NCI-H187 (cell line): ENCODE data around the gene PRPF4.
"Not testable (repeated sequence)": the region's sequence is repeated elsewhere in the genome, so short reads cannot be mapped to it uniquely, and the experiment has no call there.

ENCODE experiments used
- DNase-seq, 2 experiments: peaks; one replicate each; lab custom pipeline; 2025; lab: John Stamatoyannopoulos, UW

The PRPF4 gene

DNA sequence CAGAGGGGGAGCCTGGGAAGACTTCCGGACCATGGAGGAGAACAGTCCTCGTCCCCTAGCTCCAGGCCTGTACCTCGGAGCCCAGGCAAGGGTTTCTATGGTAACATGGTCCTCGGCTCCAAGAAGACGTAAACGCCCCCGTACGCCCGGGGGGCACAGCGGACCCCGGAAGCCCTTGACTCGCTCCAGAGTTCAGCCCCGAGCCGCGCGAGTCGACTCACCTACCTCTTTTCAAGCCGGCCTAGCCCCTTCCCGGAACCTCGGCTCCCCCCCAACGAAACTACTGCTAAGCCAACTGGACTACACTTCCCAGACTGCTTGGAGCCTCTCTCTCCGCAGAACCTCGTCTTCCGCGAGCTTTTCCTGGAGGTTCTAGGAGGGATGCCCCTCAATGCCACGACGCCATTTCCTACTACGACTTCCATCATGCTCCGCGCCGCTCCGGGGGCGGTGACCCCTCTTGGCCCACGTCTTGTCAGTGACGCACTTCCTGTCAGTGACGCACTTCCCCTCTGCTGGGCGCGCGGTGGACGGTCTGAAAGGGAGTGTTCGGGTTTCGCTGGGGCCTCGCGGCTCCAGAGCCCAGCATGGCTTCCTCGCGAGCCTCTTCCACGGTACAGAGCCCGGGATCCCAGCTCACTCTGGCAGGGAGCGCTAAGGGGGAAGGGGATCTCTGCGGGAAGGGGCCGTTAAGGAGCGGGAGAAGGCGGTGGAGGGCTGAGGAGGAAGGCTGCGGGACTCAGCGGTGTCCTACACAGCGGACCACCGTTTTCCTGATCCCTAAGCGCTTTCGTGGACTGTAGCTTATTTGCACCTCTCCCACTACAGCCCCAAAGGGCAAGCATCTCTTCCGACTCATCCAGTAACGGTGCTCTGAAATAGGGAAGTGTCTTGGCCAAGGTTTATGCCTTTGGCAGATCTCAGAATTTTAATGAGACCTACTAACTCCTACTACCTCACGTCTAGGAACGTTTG, at the start of gene PRPF4, which contains the start of gene CDC26:
Gene PRPF4 (plus strand): TSS at position 502 of the 975 bp plus-strand sequence. CDS start 86 bp downstream, at position 588.
Gene CDC26 (minus strand): TSS at position 416 of the 975 bp plus-strand sequence. CDS start 3,065 bp downstream, outside the sequence.
- peak; percentile 74 to 82 for DNase-seq

GRCh38 chr9:113227436-113227835, 48.0 kb upstream of the PRPF4 start:
- no peak for DNase-seq

GRCh38 chr9:113228130-113228665, 47.3 kb upstream of the PRPF4 start:
- no peak for DNase-seq

DNA sequence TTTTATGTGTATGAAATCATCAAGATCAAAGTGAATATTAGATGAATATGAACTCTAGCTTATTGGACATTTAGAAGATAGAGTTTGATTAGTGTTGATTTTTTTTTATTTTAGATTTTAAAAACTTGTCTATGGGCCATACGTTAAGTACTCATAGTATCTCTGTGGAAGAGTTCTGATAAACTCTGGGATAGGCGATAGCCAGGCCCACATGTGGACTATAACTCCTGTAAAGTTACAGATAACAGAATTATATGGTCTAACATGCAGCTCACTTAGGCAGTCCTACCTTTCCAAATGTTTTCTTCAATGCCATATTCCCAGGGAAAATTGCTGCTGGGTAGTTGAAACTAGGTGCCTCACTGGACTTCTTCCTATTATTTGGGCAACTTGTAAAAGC, 43.8 kb upstream of the PRPF4 start:
- DNase-seq: no peak

- not testable (repeated sequence) for DNase-seq
Measured at GRCh38 chr9:113235701-113236255, 39.7 kb upstream of the PRPF4 start.

- no peak for DNase-seq
Measured at GRCh38 chr9:113237026-113237425, 38.4 kb upstream of the PRPF4 start.

DNA sequence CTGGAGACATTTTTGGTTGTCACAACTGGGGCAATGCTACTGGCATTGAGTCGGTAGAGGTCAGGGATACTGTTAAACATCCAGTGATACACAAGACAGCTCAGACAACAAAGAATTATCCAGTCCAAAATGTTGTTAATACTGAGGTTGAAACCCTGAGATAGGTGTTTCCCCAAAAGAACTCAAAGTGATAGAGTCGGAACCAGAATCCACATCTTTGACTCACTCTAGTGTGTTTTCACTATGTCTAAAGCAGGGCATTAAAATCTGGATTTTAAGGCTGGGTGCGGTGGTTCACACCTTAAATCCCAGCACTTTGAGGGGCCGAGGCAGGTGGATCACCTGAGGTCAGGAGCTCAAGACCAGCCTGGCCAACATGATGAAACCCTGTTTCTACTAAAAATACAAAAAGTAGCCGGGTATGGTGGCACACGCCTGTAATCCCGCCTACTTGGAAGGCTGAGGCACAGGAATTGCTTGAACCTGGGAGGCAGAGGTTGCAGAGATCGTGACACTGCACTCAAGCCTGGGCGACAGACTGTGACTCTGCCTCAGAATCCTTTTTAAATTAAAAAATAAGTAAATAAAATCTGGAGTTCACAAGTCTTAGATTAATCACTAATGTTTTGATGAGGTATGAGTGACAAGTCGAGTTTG, 37.1 kb upstream of the PRPF4 start:
- DNase-seq: no peak

- DNase-seq: no peak
Measured at GRCh38 chr9:113238859-113239232, 36.6 kb upstream of the PRPF4 start.

DNA sequence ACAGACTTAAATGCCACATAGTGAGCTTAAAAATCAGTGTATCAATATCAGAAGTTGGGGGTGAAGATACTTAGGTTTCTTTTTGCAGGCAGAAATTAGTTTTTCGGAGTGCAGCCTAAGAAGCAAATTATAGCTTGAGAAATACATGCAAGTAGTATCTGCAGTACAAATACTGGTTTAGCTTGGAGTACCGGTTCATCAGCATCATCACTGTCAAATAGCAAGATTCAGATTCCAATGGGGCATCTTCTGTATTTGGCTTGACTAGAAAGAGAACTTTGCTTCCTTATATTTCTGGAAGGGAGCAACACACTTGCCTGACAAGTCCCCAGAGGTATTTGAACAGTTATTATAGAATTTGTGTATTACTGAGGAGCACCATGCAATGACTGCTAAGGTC, 34.3 kb upstream of the PRPF4 start:
- no peak for DNase-seq

GRCh38 chr9:113244556-113244955, 30.9 kb upstream of the PRPF4 start:
- DNase-seq: no peak

GRCh38 chr9:113245894-113246293, 29.6 kb upstream of the PRPF4 start:
- no peak for DNase-seq

DNA sequence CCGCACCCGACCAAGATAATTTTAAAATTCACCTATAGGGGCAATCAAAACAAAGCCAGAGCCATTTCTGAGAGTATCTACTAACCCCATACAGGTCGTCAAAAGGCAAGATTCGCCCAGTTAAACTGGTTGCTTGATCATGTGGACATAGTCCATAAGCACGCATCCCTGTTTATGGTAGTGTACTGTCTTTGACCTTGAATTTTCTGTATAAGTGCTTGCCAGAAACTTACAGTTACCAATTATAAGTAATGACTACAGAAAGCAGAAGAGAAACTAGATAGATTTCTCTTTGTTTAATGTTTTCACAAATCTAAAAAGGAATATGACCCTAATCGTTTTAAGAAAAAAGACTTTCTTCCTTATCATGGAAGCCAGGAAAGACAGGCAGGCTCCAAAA, 28.5 kb upstream of the PRPF4 start:
- no peak for DNase-seq

GRCh38 chr9:113247640-113248039, 27.8 kb upstream of the PRPF4 start:
- DNase-seq: no peak

- DNase-seq: not testable (repeated sequence)
Measured at GRCh38 chr9:113249661-113250060, 25.8 kb upstream of the PRPF4 start.

DNA sequence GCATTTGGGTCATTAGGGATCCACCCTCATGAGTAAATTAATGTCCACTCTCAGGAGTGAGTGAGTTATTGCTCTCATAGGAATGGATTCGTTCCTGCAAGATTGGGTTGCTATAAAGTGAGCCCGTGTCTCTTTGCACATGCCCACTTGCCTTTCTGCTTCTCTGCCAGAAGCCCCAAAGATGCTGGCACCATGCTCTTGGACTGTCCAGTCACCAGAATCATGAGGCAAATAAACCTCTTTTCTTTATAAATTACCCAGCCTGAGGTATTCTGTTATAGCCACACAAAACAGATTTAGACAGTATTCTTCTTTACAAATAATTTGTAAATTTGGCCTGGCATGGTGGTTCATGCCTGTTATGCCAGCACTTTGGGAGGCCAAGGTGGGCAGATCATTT, 24.7 kb upstream of the PRPF4 start:
- no peak for DNase-seq

- no peak for DNase-seq
Measured at GRCh38 chr9:113254991-113255390, 20.5 kb upstream of the PRPF4 start.

GRCh38 chr9:113255438-113255837, 20.0 kb upstream of the PRPF4 start:
- no peak for DNase-seq

DNA sequence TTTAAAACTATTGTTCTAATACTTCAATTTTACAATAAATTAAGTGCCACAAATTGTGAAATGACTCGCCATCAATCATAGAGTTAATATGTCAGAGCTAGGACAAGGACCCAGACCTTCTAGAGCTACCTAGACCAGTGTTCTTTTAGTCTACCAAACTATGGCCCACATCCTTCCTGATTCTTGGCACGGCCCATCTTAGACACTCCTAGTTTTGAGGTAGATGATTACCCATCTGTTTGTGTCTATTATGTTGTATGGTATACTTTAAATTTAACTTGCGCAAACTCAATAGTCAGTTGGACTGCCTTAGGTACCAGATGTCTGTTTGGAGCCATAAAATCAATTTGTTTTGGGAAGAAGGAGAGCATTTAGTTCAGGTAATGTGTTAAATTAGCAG, 17.6 kb upstream of the PRPF4 start:
- no peak for DNase-seq

DNA sequence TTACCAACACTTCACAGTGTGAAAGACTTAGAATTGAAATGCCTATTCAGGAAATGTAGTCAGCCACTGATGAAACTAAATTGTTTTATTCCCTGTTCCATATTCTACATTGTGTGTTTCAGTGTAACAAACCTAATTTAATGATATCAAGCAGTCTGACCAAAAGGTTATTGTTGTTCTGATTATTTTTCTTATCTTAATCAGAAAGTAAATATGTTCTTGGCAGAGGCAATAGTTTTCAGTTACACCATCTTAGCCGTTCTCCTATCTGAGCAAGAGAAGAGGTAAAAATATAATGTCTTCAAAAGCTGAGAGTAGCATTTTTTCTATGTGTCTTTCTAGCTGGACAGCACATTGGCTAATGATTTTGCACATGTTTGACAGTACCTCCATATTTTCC, 17.2 kb upstream of the PRPF4 start:
- DNase-seq: no peak

DNA sequence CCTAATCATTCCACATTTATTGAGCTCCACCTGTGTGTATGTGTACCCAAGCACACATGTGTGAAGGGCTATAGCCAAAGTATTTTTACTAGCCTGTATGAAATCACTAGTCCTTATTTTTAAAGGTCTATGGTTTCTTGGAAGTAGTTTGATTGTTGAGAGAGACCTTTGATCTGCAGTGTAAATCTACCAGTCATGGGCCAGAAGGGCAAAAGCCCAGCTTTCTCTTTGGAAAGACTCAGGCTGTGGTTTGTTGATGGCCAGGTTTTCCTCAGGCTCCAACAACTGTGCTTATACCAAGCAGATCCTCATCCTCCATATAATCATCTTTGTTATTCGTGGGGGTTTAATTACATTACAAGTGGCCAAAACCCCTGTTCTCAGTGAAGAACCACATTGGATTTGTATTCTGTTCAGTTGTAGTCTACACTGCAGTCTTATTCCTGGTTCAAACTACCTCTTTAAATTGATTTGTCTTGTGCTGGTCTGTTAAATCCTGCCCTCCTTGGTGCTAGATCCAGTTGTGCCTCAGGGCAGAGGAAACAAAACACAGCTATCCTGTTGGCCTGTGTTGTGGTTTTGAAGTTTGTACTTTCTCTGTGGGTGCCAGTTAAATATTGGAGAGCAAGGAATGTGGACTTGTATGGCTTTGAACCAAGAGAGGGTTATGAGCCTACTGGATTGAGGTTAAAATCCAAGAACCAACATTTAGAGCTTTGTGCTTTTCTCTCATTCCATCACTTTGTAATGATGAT, 13.4 kb upstream of the PRPF4 start:
- no peak for DNase-seq

- DNase-seq: no peak
Measured at GRCh38 chr9:113266174-113266573, 9.3 kb upstream of the PRPF4 start.
